ENCODE results near the gene BRD7. TPM values are rescaled to one million over a fixed set of nuclear protein-coding genes. Genes with fewer than 3 reads are reported as not detected.

The BRD7 gene
- total and polyA plus RNA-seq, 2 of the 4 experiments (the other 2 are of a cell fraction), result 24.8 to 29.9 TPM

GRCh38 chr16:50336884-50337283, 31.9 kb downstream of the BRD7 start:
- no CpG with 5 or more reads among the region's 1 CpG for WGBS, 2 experiments (ENCODE audit: extremely low coverage in 2 of 2, insufficient read length in 1 of 2)
- H3K18ac ChIP-seq (ENCODE audit: low read depth, low read length), result no peak overlapping the region
- ChIA-PET POLR2A (ENCODE audit: unreplicated experiment) (no interaction called here), CTCF (no interaction called here)
- no peak overlapping the region for H2AK9ac ChIP-seq (replicated peaks; ENCODE audit: low read depth, low read length, poor library complexity)
- no peak overlapping the region for H3K14ac ChIP-seq (replicated peaks; ENCODE audit: low read depth, low read length)
- no peak overlapping the region for H2BK5ac ChIP-seq (ENCODE audit: low read depth, low read length, poor library complexity, severe bottlenecking)
- no peak overlapping the region for H2AK5ac ChIP-seq (ENCODE audit: low read depth, low read length)
- intact Hi-C loops (cut with micrococcal nuclease) (loop anchor here (10.0 kb wide), 1 partner anchor 408 kb away; the partner anchor contains the start of gene CYLD), dilution Hi-C loops (cut with HindIII; ENCODE audit: low sequenced_read_pairs, unreplicated experiment) (no loop called here), in situ Hi-C loops (cut with MboI; ENCODE audit: low sequenced_read_pairs) (no loop called here)
- H3K36me3 ChIP-seq (ENCODE audit: control insufficient read depth, insufficient read depth, low read length), result peaks cover 17% of the 10 kb centered on the region
- BruUV-seq (replicated peaks), result no TSS peak
- H3K9me1 ChIP-seq (ENCODE audit: insufficient read depth, low read length), result peaks cover 10% of the 10 kb centered on the region; the same call in 1 of the 2 replicates
- no peak overlapping the region for H3K4me3 ChIP-seq (ENCODE audit: insufficient read depth, low read depth, low read length)
- H2AFZ ChIP-seq (replicated peaks; ENCODE audit: low read length, poor library complexity), result no peak overlapping the region
- TF ChIP-seq SMC3 (IDR thresholded peaks at IDR 0.05; ENCODE audit: low read depth, low read length), result no peak
- no peak for TF ChIP-seq USF2 (IDR thresholded peaks at IDR 0.05; ENCODE audit: low read depth, low read length)
- no peaks in the 10 kb centered on the region for H3K27me3 ChIP-seq (ENCODE audit: control insufficient read depth, insufficient read depth, low read length)
- H4K8ac ChIP-seq (ENCODE audit: low read depth in 2 of 2, low read length in 2 of 2), result no peak overlapping the region
- no peak overlapping the region for H3K27ac ChIP-seq (ENCODE audit: insufficient read depth, low read length)
- H4K91ac ChIP-seq (ENCODE audit: insufficient read depth, low read depth, low read length), result no peak overlapping the region
- no peak overlapping the region for H3K4me2 ChIP-seq (ENCODE audit: low read depth, low read length)
- H3K56ac ChIP-seq (ENCODE audit: extremely low read depth, insufficient read depth, low read length), result no peak overlapping the region
- no peak overlapping the region for H2BK20ac ChIP-seq (ENCODE audit: low read depth, low read length)
- peaks cover 10% of the 10 kb centered on the region for H3K4me1 ChIP-seq (ENCODE audit: control insufficient read depth, insufficient read depth, low read length)
- ATAC-seq (ENCODE audit: low read depth) (no peak), DNase-seq (no peak)
- no peak overlapping the region for H2BK120ac ChIP-seq (ENCODE audit: low read depth, low read length)
- peaks cover 10% of the 10 kb centered on the region; the same call in 1 of the 2 replicates for H4K20me1 ChIP-seq (ENCODE audit: insufficient read depth, low read length)
- H4K5ac ChIP-seq (ENCODE audit: low read depth, low read length), result no peak overlapping the region
- no peak overlapping the region for H2BK15ac ChIP-seq (ENCODE audit: low read depth, low read length)
- H3K23ac ChIP-seq (ENCODE audit: low read depth, low read length), result no peak overlapping the region
- H3K4ac ChIP-seq (ENCODE audit: low read depth, low read length), result no peak overlapping the region
- H3K9me3 ChIP-seq (ENCODE audit: control insufficient read depth, insufficient read depth, low read length), result no peaks in the 10 kb centered on the region; the same call in 1 of the 2 replicates
- no peak overlapping the region for H3K9ac ChIP-seq (ENCODE audit: low read depth, low read length)
- H3K79me1 ChIP-seq (ENCODE audit: low read depth in 1 of 2, low read length in 2 of 2), result peaks cover 0 to 26% of the 10 kb centered on the region in 2 experiments; a peak in 3 of 4 replicates

Measured in IMR-90 (cell line).